Myocyte (in vitro differentiated cells): ENCODE measurements around the gene EPHA4. TPM values are rescaled to one million over a fixed set of nuclear protein-coding genes. Genes with fewer than 3 reads are reported as not detected.
A peak's percentile ranks its signal among the peaks of the same experiment; 100 is the strongest.

ENCODE experiments used
- DNase-seq: peaks from one replicate; pipeline ENCODE4 v3.0.0-alpha.2; 2012; ENCODE audit warnings: low read depth
- total RNA-seq: library from RNA; depleted of rRNA; stranded (reverse); fragments of >200 nt; gene quantifications from 2 replicates; pipeline ENCODE4 v1.2.3, GENCODE V29; 2014

The EPHA4 gene
- total RNA-seq, 1 donor from 2014 or later = 12.9 TPM

- DNase-seq = no peak
Measured at GRCh38 chr2:221477714-221478484, 94.2 kb downstream of the EPHA4 start.

DNA sequence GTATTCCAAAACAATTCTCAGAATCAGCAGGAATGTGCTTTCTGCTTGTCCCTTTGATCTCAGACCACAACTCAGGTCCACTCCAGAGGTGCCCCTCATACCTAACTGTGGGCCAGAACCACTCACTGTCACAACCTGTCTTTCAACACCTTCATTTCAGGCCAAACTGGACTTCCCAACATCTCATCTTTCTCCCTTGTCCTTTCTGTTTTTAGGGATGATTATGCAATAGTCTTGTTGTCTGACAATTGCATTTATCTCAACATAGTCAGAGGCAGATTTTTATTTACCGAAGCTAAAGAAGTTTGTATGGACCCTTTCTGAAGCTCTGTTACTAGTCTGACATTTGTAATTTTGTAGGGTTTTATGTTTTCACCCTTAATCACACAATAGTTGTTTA lies 95.9 kb downstream of the EPHA4 start:
- DNase-seq = no peak

DNA sequence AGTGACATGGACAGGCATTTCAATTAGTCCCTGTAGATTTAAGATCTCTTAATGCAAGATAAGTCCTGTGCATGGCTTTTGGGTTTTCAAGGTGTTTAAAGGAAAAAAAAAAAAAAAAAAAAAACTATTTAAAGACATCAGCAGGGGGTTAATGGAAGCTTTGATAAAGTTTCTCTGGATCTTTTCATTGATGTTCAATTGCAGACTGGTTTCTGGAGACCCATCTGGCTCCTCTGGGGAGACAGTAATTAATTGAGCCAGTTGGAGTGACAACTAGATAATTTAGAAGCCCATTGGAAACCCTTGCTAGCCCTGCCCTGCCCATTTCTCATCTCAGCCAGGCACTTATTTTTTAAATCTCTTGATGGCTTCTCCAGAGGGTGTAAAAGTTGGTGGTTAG lies 98.7 kb downstream of the EPHA4 start:
- no peak for DNase-seq

- no peak for DNase-seq
Measured at GRCh38 chr2:221468317-221468716, 103.8 kb downstream of the EPHA4 start.

DNA sequence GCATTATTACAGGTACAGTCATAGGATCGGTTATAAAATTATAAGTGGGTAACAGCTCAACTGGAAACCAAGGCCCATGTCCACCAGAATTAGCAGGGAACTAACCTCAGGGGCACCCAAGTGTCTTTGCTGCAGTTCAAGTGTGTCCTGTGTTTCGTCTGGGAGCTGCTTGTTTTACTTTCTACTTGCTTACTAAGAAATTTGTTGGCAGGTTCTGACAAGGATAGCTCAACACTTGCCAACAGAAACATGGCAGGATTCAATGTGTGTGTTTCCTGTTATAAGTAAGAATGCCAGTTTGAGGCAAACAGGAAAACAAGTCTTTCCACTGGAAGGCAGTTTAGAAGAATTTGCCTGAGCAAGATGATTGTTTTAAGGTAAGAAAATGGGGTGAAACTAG lies 104.5 kb downstream of the EPHA4 start:
- DNase-seq = no peak

DNA sequence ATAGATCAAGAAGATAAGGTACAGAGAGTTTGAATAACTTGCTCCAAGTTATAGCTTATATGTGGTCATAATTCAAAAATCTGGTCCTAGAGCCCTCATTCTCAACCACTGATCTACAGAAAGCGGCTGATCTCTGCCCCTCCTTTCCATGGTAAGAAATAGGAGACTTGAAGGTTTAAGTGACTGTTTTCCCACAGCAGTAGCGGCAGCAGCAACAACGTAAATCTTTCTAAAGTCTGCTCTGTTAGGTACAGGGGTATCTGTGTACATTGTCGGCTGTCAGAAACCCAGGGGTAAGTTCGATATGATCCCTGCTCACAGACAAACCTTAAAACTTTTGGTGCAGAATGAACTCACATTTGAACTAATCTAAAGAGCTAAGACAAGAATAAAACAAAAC lies 105.4 kb downstream of the EPHA4 start:
- no peak for DNase-seq

DNA sequence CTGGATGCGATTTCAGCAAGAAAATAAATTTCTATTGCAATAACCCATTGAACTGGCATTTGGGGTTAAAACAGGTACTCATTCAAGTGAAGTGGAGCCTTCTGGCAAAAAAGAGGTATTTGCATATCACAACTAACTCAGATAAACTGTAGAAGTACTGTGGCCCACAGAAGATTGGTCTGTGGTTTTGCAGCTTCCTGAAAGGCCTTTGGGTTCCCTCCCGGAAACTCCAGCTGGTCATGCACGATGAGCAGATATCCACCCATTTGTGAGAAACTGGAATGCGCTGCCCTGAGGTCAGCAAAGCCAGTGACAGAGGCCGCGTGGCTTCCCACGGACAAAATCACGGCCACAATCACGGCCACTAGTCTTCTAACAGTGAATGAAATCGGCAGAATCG lies 106.3 kb downstream of the EPHA4 start:
- peak; percentile 62 for DNase-seq

GRCh38 chr2:221464971-221465370 lies 107.1 kb downstream of the EPHA4 start:
- no peak for DNase-seq

DNA sequence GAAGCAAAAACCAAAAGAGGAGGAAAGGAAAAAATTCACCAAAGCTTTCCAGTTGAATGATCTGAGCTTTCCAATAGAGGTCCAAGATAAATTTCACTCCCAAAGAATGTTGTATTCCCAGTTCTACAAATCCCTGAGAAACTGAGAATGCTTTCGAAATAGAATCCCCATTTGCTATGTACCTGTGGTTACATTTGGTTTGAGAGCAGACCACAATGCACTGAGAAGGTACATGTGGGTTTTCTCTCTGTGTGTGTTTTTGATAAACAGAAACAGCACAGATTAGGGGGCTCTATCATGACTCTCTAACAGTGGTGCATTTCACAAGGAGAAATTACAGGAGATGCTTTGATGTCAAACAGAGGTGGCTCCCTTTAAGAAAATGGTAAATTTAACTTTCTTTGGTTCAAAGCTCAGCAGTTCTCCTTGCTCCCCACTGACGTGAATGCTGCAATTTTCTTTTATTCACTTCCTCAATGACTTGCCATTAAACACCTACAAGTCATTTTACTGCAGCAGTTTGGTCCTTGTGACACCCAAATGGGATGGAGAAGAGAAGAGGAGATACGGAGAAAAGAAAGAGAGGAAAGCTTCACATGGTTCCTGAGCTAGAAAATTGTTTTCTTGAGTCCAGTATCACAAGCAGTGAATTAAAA lies 108.7 kb downstream of the EPHA4 start:
- peak; percentile 21 for DNase-seq

DNA sequence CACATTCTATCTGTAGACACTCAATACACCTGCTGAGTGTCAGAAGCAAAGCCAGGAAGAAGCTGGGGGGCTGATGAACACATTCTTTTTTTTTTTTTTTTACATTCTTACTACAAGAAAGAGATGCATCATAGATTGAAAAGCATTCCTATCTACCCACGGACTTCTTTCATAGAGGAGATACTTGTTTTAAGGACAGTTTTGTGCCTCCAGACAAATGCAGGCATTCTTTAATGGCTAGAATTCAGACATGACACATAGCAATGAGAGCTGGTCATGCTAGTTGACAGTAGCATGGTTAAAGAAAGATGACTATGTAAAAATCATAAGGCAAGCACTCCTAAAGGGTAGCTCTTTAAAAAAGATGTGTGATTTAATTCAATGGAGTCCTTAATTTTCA lies 110.2 kb downstream of the EPHA4 start:
- no peak for DNase-seq

DNA sequence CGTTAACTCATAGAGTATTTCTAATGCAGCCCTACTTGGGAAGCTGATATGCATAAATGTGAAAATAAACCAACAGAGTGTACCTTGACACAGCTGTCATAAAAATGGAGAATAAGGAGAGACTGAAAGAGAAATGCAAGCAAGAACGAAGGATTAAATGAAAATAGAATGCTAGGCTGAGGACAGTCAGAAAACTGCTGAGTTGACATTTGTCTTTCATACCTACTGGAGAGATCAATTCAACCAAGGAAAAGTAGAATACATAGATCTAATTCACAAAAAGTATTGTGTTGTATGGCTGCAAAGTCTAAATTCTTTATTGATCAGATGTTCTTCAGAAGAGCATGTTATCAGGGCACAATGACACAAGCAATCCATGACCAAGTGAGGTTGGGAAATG lies 112.0 kb downstream of the EPHA4 start:
- no peak for DNase-seq

DNA sequence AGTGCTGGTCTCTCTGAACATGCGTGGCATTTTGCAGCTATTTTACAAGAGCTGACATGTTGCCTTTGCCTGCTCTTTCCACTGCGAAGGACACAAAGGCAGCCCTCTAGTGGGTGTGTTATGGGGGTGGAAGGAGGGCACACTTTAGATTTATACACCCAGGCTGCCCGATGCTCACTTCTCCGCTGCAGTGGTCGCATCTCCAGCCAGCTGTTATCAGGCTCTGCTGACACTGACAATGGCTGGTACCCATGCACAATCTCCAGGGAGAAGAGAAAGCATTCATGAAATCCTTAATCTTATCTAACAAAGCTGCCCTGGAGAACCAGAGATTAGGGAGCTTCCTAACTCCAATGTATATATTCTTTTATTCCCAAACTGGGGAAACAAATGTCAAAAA lies 113.5 kb downstream of the EPHA4 start:
- DNase-seq = no peak

DNA sequence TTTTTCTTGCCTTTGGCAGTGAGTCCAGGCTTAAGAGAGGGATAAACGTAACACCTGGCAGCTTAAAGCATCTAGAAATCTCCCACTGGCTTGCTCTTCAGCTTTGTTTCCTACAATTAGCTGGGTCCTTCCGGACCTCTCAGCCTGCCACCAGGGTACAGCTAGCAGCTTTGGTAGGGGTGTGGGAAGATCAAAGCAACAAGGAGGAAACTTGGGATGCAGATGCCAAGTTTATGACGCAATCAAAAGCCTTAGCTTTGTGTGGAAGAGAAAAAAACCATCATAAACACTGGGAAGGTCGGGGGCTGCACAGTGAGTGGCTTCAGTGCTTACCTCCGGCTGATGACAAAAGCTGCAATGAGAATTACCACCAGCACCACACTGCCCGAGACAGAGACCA lies 116.9 kb downstream of the EPHA4 start:
- DNase-seq = no peak

DNA sequence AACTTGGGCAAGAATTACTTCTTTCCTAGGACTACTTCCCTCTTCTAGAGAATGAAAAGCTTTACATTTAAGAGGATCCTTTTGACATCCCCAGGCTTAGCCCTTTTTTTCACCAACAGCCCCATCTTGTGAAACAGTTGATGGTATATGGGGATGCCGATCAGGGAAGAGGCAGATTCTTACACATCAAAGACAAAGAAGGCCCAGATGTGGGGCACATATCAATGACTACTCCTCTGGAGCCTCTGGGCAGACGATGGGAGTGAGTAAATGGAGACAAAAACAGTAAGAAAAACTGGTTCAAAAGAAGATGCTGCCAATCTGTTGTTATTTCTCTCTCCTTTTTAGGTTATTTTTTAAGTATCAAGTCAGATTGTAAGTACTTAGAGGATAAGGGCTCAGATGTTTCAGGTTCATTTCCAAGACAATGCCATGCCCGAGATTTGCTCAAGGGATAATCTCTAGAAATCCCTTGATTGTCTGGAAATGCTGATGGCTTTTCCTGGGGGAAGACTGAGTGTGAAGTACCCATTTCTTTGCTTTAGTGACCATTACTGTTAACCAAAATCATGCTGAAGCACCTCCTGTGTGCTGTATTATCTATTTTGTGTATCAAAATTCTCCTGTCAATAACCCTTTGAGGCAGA lies 117.5 kb downstream of the EPHA4 start:
- no peak for DNase-seq

- DNase-seq = no peak
Measured at GRCh38 chr2:221451862-221452788, 120.0 kb downstream of the EPHA4 start.

DNA sequence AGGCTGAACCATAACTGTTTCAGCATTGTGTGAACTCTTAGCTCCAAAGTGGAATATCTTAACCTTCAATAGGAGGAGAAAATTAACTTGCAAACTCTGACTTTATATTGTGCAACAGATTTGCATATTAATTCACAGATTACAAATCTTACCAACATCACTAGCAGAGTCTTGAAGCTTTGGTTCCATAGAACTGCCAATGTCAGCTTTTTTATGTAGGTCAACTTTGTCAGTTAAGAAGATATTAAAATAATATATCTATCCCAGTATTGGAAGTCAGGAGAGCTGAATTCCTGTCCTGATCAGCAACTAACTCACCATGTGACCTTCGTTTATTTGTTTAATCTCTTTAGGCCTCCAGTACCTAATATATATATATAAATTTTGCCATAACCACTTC lies 121.8 kb downstream of the EPHA4 start:
- DNase-seq = no peak

DNA sequence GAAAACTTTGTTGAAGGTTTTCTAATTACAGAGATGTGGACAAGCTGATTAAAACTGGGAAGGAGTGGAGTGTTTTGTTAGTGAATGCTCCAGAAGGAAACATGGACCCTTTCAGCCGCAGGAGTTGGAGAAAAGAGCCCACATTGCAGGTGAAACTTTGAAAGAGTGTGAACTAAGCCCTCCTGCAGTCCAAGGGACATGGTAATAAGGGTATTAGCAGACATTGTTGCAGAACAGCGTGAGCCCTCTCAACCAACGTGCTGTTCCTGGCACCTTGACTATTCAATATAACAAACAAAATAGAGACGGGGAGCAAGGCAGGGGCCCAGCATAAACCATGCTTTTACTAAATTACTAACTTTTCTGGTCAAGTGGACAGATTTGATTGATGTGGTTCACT lies 122.7 kb downstream of the EPHA4 start:
- DNase-seq = no peak

DNA sequence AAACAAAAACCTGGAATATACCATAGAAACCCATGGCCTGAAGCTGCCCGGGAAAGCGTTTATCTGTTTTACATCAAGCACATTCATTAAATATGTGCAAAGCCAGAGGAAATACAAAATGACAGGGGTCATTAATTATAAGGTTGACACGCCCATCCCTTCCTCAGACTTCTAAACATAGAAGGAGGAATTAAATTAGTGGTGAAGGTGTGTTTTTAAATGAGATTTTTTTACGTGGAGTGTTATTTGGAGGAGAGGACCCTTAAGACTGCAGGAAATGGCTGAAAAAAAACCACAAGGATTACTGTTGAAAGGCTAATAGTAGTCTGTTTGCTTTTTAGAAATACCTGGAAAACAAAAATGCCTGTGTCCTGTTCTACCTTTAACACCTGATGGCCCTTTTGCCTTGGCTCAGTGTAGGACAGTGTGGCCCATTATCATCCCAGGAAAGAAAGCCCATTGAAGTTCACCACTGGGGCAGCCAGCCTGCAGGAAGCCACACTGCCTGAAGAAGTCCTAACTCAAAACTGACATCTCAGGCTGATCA lies 123.2 kb downstream of the EPHA4 start:
- no peak for DNase-seq

DNA sequence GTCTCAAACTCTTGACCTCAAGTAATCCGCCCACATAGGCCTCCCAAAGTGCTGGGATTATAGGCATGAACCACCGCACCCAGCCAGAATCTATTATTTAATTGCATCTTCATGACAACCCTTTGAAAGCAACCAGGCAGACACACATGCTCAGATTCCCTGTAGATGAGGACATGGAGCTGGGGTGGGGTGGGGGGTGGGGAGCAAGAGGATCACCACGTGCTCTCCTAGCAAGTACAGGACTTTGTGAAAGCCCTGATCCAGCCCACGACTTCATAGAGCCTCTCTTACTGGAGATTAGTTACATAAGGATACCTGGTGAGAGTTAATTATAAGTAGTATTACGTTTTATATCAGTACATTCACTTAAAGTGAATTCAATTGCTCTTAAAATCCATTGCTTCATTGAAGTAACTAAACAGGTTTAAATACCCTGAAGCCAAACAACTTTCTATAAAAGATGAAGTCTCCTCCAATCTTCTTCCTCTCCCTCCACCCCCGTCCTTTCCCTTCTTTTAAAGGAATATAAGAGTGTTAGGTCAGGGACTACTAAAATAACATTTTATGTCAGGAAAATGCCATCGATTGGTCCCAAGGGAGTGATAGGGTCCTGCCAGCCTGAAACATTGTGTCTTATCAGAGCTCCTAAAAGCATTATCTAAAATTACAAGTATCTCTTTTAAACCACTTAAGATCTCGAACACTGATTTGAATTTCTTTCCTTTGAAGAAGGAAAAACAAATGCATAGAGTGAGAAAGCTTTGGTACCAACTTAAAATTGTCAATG lies 123.9 kb downstream of the EPHA4 start:
- DNase-seq = no peak

DNA sequence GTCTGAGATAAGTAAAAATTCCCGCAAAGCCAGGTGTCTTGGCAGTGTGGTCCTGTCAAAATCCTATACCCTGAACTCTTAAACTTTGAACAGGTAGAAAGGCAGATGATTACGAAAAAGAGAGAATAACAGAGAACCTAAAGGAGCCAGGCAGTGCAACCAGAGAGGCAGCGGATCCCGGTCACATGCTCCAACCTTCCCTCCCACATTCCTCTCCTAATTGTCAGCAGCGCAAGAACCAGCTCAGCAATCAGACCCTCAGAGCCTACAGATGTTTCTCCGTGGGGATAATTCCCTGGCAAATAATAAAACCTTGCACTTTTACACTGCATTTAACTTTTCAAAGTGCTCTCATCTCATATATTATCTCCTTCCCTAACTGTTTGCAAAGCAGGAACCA lies 124.8 kb downstream of the EPHA4 start:
- no peak for DNase-seq
